Activated CD8-positive, alpha-beta T cell treated with anti-CD3 and anti-CD28 coated beads for 36 hours (primary cell): ENCODE data around the gene FOXP1. TPM values are rescaled to one million over a fixed set of nuclear protein-coding genes. Genes with fewer than 3 reads are reported as not detected.

Experiments
- ATAC-seq: fragments of 200-7000 bp; cut with Tn5 transposase; one replicate; pipeline ENCODE4 v1.10.0; 2021; ENCODE audit warnings: mild to moderate bottlenecking, moderate library complexity
- CTCF ChIA-PET: fragments of 350-600 bp; sonication (Branson Sonifier 250); formaldehyde crosslinking; loops from one replicate; lab custom pipeline; 2021; ENCODE audit warnings: antibody characterized with exemption; lab: Charles Lee
- POLR2A ChIA-PET: fragments of 350-600 bp; sonication (Branson Sonifier 250); formaldehyde crosslinking; loops from one replicate; lab custom pipeline; 2021; ENCODE audit warnings: antibody characterized with exemption; lab: Charles Lee
- DNase-seq: peaks from one replicate; pipeline ENCODE4 v3.0.0-alpha.2; 2020
- H3K27ac Mint-ChIP-seq: one replicate; pipeline ENCODE4 v1.8.0; 2021; ENCODE audit warnings: mild to moderate bottlenecking, mixed read lengths
- H3K27me3 Mint-ChIP-seq: one replicate; pipeline ENCODE4 v1.8.0; 2021; ENCODE audit warnings: mixed read lengths
- H3K36me3 Mint-ChIP-seq: one replicate; pipeline ENCODE4 v1.8.0; 2021; ENCODE audit warnings: low read depth, mixed read lengths
- H3K4me1 Mint-ChIP-seq: one replicate; pipeline ENCODE4 v1.8.0; 2021; ENCODE audit warnings: low read depth, mixed read lengths
- H3K4me3 Mint-ChIP-seq: one replicate; pipeline ENCODE4 v1.8.0; 2021; ENCODE audit warnings: mild to moderate bottlenecking, moderate library complexity, mixed read lengths
- H3K9me3 Mint-ChIP-seq: one replicate; pipeline ENCODE4 v1.8.0; 2021; ENCODE audit warnings: mixed read lengths
- CTCF ChIP-seq: fragments of 200-600 bp; IDR thresholded peaks from one replicate; pipeline ENCODE4 v1.8.0; 2022; ENCODE audit warnings: antibody characterized with exemption, mild to moderate bottlenecking
- intact Hi-C: fragments of 100-400 bp; cut with micrococcal nuclease; formaldehyde crosslinking; loops from one replicate; pipeline ENCODE4 v1.10.0; 2022
- total RNA-seq, 2 experiments: library from RNA; stranded (reverse); gene quantifications; one replicate each; pipeline ENCODE4 v1.2.3, GENCODE V29; 2021

Gene FOXP1
- total RNA-seq, 2 experiments from 2014 or later, result 145 to 153 TPM

GRCh38 chr3:71425491-71426071 is 157.9 kb downstream of the FOXP1 start:
- Mint-ChIP-seq H3K9me3 (no peaks in the 10 kb centered on the region), H3K36me3 (peaks cover 29% of the 10 kb centered on the region), H3K4me1 (peaks cover 95% of the 10 kb centered on the region), H3K27me3 (no peaks in the 10 kb centered on the region), H3K27ac (peak overlapping the region; percentile 32), H3K4me3 (no peak overlapping the region)
- POLR2A ChIA-PET, result interaction anchor here (0.8 to 5.0 kb wide), 8 partner anchors 9 to 120 kb away, joined by 3 to 64 read pairs (median 4); no protein-coding TSS in a partner anchor
- intact Hi-C loops, result no loop called here
- TF ChIP-seq CTCF, result no peak
- DNase-seq (peak; percentile 74), ATAC-seq (no peak)
- CTCF ChIA-PET, result interaction anchor here (0.6 to 1.7 kb wide), 7 partner anchors 14 to 124 kb away, joined by 3 to 5 read pairs (median 4); no protein-coding TSS in a partner anchor

GRCh38 chr3:71423151-71423906 is 160.2 kb downstream of the FOXP1 start:
- CTCF ChIA-PET, result interaction anchor here (0.7 to 2.7 kb wide), 7 partner anchors 14 to 165 kb away, joined by 3 to 12 read pairs (median 3); no protein-coding TSS in a partner anchor
- intact Hi-C loops, result no loop called here
- ATAC-seq (no peak), DNase-seq (no peak)
- Mint-ChIP-seq H3K36me3 (peaks cover 31% of the 10 kb centered on the region), H3K4me3 (no peak overlapping the region), H3K27ac (peak overlapping the region; percentile 90), H3K4me1 (peaks cover 93% of the 10 kb centered on the region), H3K27me3 (no peaks in the 10 kb centered on the region), H3K9me3 (no peaks in the 10 kb centered on the region)
- POLR2A ChIA-PET, result interaction anchor here (0.8 to 5.0 kb wide), 11 partner anchors 9 to 159 kb away, joined by 3 to 64 read pairs (median 3); partner anchors contain the start of gene FOXP1
- no peak for TF ChIP-seq CTCF

GRCh38 chr3:71421820-71422566 is 161.5 kb downstream of the FOXP1 start:
- Mint-ChIP-seq H3K27me3 (no peaks in the 10 kb centered on the region), H3K4me3 (peak overlapping the region; percentile 70), H3K9me3 (no peaks in the 10 kb centered on the region), H3K36me3 (peaks cover 31% of the 10 kb centered on the region), H3K27ac (peak overlapping the region; percentile 90), H3K4me1 (peaks cover 93% of the 10 kb centered on the region)
- ATAC-seq, result peak; percentile 80
- peak; percentile 81 for DNase-seq
- intact Hi-C loops, result no loop called here
- CTCF ChIA-PET, result interaction anchor here (0.7 to 2.7 kb wide), 7 partner anchors 15 to 166 kb away, joined by 3 to 12 read pairs (median 3); no protein-coding TSS in a partner anchor
- no peak for TF ChIP-seq CTCF
- POLR2A ChIA-PET, result interaction anchor here (0.6 to 5.0 kb wide), 19 partner anchors 10 to 195 kb away, joined by 3 to 64 read pairs (median 3); partner anchors contain the start of gene FOXP1

GRCh38 chr3:71421475-71421819 is 162.1 kb downstream of the FOXP1 start:
- no peaks in the 10 kb centered on the region for H3K9me3 Mint-ChIP-seq

More at GRCh38 chr3:71421475-71421819, 162.1 kb downstream of the FOXP1 start:
- DNase-seq, result no peak
- Mint-ChIP-seq H3K27me3 (no peaks in the 10 kb centered on the region), H3K4me3 (peak overlapping the region; percentile 70), H3K4me1 (peaks cover 96% of the 10 kb centered on the region), H3K27ac (peak overlapping the region; percentile 90), H3K36me3 (peaks cover 30% of the 10 kb centered on the region)
- ATAC-seq, result no peak
- CTCF ChIA-PET, result interaction anchor here (0.7 to 2.7 kb wide), 3 partner anchors 24 to 59 kb away, joined by 3 to 12 read pairs (median 3); no protein-coding TSS in a partner anchor
- intact Hi-C loops, result no loop called here
- TF ChIP-seq CTCF, result no peak
- POLR2A ChIA-PET, result interaction anchor here (0.7 to 5.0 kb wide), 16 partner anchors 11 to 194 kb away, joined by 3 to 64 read pairs (median 4); partner anchors contain the start of gene FOXP1
